Activated CD8-positive, alpha-beta memory T cell treated with anti-CD3 and anti-CD28 coated beads for 36 hours (primary cell): ENCODE measurements around the gene GLI3. TPM values are rescaled to one million over a fixed set of nuclear protein-coding genes. Genes with fewer than 3 reads are reported as not detected.

ENCODE experiments used
- CTCF ChIA-PET: fragments of 350-600 bp; sonication (Branson Sonifier 250); formaldehyde crosslinking; loops from one replicate; lab custom pipeline; 2021; ENCODE audit warnings: antibody characterized with exemption; lab: Charles Lee
- POLR2A ChIA-PET: fragments of 350-600 bp; sonication (Branson Sonifier 250); formaldehyde crosslinking; loops from one replicate; lab custom pipeline; 2021; ENCODE audit warnings: antibody characterized with exemption; lab: Charles Lee
- total RNA-seq, 2 experiments: library from RNA; stranded (reverse); gene quantifications; one replicate each; pipeline ENCODE4 v1.2.3, GENCODE V29; 2021

Gene GLI3
- total RNA-seq, 2 experiments from 2014 or later, result 0.15 to 0.38 TPM

- CTCF ChIA-PET, result no interaction called here
- POLR2A ChIA-PET, result no interaction called here
These were observed 140.1 kb downstream of the GLI3 start for GRCh38 chr7:42096681-42097561.

- ChIA-PET CTCF (no interaction called here), POLR2A (no interaction called here)
These were observed 140.7 kb downstream of the GLI3 start for GRCh38 chr7:42096268-42096667.

- CTCF ChIA-PET, result no interaction called here
- POLR2A ChIA-PET, result no interaction called here
These were observed 141.2 kb downstream of the GLI3 start for GRCh38 chr7:42095791-42096190.

GRCh38 chr7:42093349-42093905 lies 143.6 kb downstream of the GLI3 start:
- ChIA-PET CTCF (no interaction called here), POLR2A (no interaction called here)

- POLR2A ChIA-PET, result no interaction called here
- CTCF ChIA-PET, result no interaction called here
These were observed 145.3 kb downstream of the GLI3 start for GRCh38 chr7:42091461-42092291.

GRCh38 chr7:42090806-42091205 lies 146.2 kb downstream of the GLI3 start:
- CTCF ChIA-PET, result no interaction called here

GRCh38 chr7:42090056-42090455 lies 147.0 kb downstream of the GLI3 start:
- POLR2A ChIA-PET, result no interaction called here

More at GRCh38 chr7:42090806-42091205, 146.2 kb downstream of the GLI3 start:
- POLR2A ChIA-PET, result no interaction called here

GRCh38 chr7:42087616-42088015 lies 149.4 kb downstream of the GLI3 start:
- CTCF ChIA-PET, result no interaction called here
- POLR2A ChIA-PET, result no interaction called here

More at GRCh38 chr7:42090056-42090455, 147.0 kb downstream of the GLI3 start:
- CTCF ChIA-PET, result no interaction called here

GRCh38 chr7:42085531-42085930 lies 151.5 kb downstream of the GLI3 start:
- ChIA-PET POLR2A (no interaction called here), CTCF (no interaction called here)

GRCh38 chr7:42084263-42084662 lies 152.7 kb downstream of the GLI3 start:
- POLR2A ChIA-PET, result no interaction called here
- CTCF ChIA-PET, result interaction anchor here (0.7 kb wide), 1 partner anchor 331 kb away, joined by 3 read pairs; no protein-coding TSS in a partner anchor

- POLR2A ChIA-PET, result no interaction called here
These were observed 153.7 kb downstream of the GLI3 start for GRCh38 chr7:42083284-42083683.

GRCh38 chr7:42082144-42082543 lies 154.9 kb downstream of the GLI3 start:
- POLR2A ChIA-PET, result no interaction called here
- CTCF ChIA-PET, result no interaction called here

More at GRCh38 chr7:42083284-42083683, 153.7 kb downstream of the GLI3 start:
- CTCF ChIA-PET, result no interaction called here

GRCh38 chr7:42081671-42082070 lies 155.3 kb downstream of the GLI3 start:
- POLR2A ChIA-PET, result no interaction called here
- CTCF ChIA-PET, result no interaction called here

- ChIA-PET POLR2A (no interaction called here), CTCF (no interaction called here)
These were observed 156.0 kb downstream of the GLI3 start for GRCh38 chr7:42080841-42081586.

GRCh38 chr7:42077271-42078135 lies 159.5 kb downstream of the GLI3 start:
- ChIA-PET CTCF (no interaction called here), POLR2A (no interaction called here)

- POLR2A ChIA-PET, result no interaction called here
- CTCF ChIA-PET, result no interaction called here
These were observed 160.1 kb downstream of the GLI3 start for GRCh38 chr7:42076870-42077269.

- ChIA-PET CTCF (no interaction called here), POLR2A (no interaction called here)
These were observed 161.6 kb downstream of the GLI3 start for GRCh38 chr7:42075418-42075817.

GRCh38 chr7:42074076-42074475 lies 162.9 kb downstream of the GLI3 start:
- ChIA-PET POLR2A (no interaction called here), CTCF (no interaction called here)
